Stimulated activated CD4-positive, alpha-beta T cell treated with anti-CD3 and anti-CD28 coated beads, TNF-alpha, amount 100 ng/mL, for 48 hours (primary cell): ENCODE data around the gene TPO.
"Not testable (repeated sequence)": the region's sequence is repeated elsewhere in the genome, so short reads cannot be mapped to it uniquely, and the experiment has no call there.

Experiments
- DNase-seq, 3 donors: peaks; one replicate each; pipeline ENCODE4 v3.0.0-alpha.2; 2020; ENCODE audit warnings: low read depth in 3 of 3

TPO gene

GRCh38 chr2:1413156-1413710 is at the start of gene TPO:
Gene TPO (plus strand): TSS chr2:1413463. CDS start chr2:1414409, 946 bp downstream.
- no peak for DNase-seq

GRCh38 chr2:1366546-1367134 is 46.6 kb upstream of the TPO start:
- no peak for DNase-seq

- no peak for DNase-seq
Measured at GRCh38 chr2:1367601-1368000, 45.7 kb upstream of the TPO start.

- no peak for DNase-seq
Measured at GRCh38 chr2:1369905-1370304, 43.4 kb upstream of the TPO start.

GRCh38 chr2:1370461-1370860 is 42.8 kb upstream of the TPO start:
- DNase-seq: no peak

- DNase-seq: no peak
Measured at GRCh38 chr2:1371082-1371481, 42.2 kb upstream of the TPO start.

- DNase-seq: no peak
Measured at GRCh38 chr2:1373830-1374229, 39.4 kb upstream of the TPO start.

DNA sequence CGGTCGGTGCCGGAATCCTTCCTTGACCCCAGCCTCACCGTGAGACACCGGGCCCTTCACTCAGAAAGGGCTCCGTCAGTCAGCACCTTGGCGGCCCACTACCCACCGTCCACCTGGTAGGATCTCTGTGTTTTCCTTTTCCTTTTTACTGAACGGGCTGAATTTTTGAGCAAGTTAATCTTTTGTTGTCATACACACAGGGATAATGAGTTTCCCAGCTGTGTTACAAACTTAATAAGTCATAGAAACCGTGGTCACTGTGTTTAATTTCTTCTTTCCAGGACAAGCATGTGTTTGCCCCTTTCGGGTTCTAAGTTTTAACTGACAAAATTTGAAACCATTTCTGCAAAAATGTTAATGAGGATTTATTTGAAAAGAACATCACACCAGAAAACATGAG is 39.0 kb upstream of the TPO start:
- no peak for DNase-seq

DNA sequence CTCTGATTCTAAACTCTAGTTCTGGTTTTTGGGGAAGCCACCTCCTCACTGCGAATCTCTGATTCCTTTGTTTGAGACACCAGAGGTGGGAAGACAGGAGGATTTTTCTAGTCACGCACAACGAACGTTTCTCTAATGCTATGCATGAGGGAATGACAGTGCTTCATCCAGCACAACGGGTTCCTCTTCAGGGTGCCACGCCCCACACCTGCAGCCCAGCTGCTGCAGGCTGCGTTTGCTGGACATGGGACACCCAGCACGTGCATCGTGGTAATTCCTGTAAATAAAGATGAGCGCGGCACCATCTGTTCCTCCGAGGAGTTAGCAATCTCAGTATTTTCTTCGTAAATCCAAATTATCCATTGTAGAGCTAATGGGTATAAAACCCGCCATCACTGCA is 37.5 kb upstream of the TPO start:
- no peak for DNase-seq

DNA sequence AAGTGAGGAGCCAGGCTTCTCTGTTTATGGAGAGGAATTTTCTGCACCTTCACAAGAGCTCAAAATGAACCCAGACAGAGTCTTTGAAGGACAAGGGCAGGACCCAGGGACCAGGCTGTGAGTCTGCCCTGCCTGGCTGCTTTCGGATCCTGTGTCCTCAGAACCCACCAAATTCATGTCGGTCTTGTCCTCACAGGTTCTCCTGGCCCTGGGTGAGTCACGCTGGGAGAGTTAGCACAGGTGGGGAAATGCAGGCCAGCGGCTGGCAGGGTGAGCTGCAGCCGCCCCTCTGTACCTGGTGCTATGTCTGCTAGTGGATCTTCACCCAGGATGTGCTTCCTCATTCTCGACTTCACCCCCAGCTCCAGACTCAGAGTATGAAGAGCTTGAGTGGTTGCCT is 35.8 kb upstream of the TPO start:
- DNase-seq: no peak

DNA sequence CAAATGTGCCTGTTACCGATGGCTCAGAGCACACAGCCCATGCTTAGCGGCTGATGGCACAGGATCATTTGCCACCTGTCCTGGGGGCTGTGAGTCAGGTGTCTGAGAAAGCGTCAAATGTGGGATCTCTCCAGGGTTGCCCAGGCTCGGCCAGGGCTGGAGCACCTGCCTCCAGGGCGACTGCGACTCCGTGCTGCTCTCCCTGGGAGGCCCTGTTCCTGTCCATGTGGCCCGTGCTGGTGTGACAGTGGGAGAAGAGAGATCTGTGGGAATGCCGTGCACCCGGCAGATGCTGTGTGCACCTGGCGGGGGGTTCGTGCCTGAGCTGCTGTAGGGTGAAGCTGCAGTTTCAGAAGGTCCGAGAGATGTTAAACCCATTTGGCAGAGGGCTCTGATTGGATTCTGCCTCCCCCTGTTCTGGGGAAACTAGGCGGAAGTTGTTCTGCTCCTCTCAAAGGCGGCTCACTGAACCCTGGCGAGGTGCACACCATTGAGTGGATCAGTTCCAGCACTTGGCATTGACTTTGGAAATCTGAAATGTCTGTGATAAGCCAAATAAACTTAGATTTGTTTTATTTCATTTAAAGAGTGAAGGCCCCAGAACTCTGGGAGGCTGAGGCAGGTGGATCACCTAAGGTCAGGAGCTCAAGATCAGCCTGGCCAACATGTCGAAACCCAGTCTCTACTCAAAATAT is 34.7 kb upstream of the TPO start:
- DNase-seq: no peak

DNA sequence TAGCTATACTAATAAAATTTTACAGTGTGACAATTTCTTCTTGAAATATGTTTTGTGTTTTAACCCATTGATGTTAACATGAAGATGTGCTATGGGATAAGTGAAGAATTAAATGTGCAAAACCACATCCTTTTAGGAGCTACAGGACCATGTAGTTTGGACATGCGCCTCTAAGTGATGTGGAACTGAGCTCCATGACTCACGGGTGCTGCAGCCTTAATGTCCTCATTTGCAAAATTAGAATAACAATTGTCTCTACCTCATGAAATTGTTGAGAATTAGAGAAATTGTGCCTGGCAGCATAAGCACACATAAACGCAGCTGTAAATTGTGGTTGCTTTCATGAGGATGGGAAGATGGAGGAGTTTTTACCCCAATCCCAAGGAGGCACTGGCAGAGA is 31.6 kb upstream of the TPO start:
- DNase-seq: no peak

- DNase-seq: not testable (repeated sequence)
Measured at GRCh38 chr2:1387954-1388725, 25.1 kb upstream of the TPO start.

GRCh38 chr2:1390118-1390517 is 23.1 kb upstream of the TPO start:
- not testable (repeated sequence) for DNase-seq

DNA sequence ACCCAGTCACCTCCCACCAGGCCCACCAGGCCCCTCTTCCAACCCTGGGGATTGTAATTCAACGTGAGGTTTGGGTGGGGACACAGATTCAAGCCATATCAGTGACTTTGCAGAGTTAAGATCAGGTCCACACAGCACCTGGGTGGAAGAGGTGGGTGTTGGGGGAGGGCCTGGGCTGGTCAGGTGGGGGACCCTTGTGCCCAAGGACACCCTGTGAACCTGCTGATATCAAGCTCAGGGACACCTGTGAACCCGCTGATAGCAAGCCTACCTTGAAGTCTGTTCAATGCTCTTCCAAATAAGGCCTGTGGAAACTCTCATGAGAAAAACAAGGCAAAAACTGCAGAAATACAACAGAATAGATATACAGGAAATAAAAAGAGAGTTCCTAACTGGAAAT is 19.9 kb upstream of the TPO start:
- no peak for DNase-seq

DNA sequence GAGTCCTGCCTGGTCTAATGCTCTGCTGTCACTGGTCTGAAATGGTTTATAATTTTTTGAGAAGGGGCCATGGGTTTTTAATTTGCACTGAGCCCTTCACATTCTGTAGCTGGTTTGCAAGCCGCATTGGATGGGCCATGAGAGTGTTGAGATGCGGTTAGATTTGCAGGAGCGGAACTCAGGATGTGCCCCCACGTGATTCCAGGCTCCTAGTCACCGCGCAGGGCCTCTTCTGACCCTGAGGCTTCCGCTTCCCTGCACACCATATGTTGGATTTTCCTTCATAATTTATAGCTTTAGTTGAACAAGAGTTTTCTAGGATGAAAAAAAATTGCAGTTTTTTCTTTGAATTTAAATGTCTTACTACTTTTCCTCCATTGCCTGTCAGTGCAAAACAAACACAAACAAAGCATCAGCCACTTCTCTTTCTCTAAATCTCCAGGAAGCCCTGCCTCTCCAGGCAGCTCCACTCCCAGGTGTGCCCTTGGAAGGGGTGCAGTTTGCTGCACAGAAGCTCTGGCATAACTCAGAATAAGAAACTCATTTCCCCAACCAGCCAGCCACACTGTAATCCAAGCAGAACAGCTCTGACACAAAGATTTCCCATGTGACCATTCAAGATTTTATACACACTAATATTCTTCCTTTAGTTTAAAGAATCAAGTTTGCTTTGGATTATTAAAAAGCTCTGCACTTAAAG is 18.4 kb upstream of the TPO start:
- DNase-seq: no peak

DNA sequence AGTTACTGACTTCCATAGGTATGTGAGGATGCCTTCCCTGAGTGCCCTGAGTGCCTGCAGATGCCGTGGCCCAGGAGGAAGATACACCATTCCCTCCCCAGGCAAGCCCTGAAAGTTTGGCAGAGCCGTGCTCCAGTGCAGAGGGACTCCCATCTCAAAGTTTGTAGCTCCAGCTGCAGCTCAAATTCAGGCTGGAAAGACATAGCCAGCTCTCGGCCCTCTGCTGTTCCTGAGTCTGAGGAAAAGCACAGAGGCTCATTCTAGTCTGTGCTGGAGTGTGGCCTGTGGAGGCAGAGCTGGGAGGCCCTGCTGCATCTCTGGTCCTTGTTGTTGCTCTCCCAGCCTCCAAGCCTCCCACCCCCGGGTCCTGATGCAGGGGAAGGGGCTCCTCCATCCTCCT is 15.9 kb upstream of the TPO start:
- DNase-seq: no peak

- DNase-seq: no peak
Measured at GRCh38 chr2:1398191-1398590, 15.1 kb upstream of the TPO start.

- DNase-seq: no peak
Measured at GRCh38 chr2:1400943-1401735, 12.1 kb upstream of the TPO start.

DNA sequence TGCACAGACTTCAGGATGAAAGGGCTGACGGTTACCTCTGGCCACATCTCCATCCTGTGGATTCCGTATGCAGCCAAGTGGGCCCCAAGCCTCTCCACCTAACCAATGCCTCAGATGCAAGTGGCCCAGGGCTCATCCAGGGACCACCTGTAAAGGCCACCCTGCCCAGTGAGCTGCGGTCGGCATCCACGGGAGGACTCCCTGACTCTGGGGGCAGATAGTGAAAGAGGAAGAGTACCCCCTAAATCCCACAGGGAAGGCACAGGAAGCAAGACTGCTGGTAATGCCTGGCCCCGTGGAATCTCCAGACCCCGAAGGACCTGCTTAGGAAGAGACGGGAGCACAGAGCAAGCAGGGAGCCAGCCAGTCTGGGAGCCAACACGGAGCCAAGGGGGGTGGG is 11.2 kb upstream of the TPO start:
- DNase-seq: no peak

GRCh38 chr2:1403565-1403964 is 9.7 kb upstream of the TPO start:
- DNase-seq: no peak
